SU-DHL-6 (cell line): ENCODE data around the gene FBXL16.

ENCODE experiments used
- H2AFZ ChIP-seq: fragments of 200-600 bp; sonication (generic); 2 replicates; pipeline ENCODE4 v1.6.1; 2014; ENCODE audit warnings: low read depth, mild to moderate bottlenecking, moderate library complexity, mixed read lengths, antibody characterized with exemption, low read length; ENCODE audit not compliant: severe bottlenecking
- H3F3A ChIP-seq: fragments of 200-600 bp; shearing (Covaris generic); 2 replicates; pipeline ENCODE4 v1.6.0; 2016; ENCODE audit warnings: antibody characterized with exemption, mild to moderate bottlenecking; ENCODE audit not compliant: insufficient read depth
- H3K27ac ChIP-seq: fragments of 200-600 bp; sonication (generic); 2 replicates; pipeline ENCODE4 v1.5.1; 2016; ENCODE audit warnings: low read depth, mild to moderate bottlenecking, low read length, moderate library complexity, mixed read lengths
- H3K27me3 ChIP-seq: fragments of 200-600 bp; sonication (generic), shearing (Covaris generic); 2 replicates; pipeline ENCODE4 v1.6.0; 2014; ENCODE audit warnings: mild to moderate bottlenecking, low read length
- H3K36me3 ChIP-seq: fragments of 200-600 bp; sonication (generic); 2 replicates; pipeline ENCODE4 v1.6.1; 2014; ENCODE audit warnings: mild to moderate bottlenecking, low read length, mixed read lengths
- H3K4me2 ChIP-seq: fragments of 300-600, 200-600 bp; shearing (Covaris generic), sonication (generic); 2 replicates; pipeline ENCODE4 v1.6.0; 2014; ENCODE audit warnings: low read length, low read depth, mild to moderate bottlenecking; ENCODE audit not compliant: poor library complexity, severe bottlenecking
- H3K4me3 ChIP-seq: fragments of 200-600 bp; sonication (generic); 2 replicates; pipeline ENCODE4 v1.5.1; 2014; ENCODE audit warnings: antibody characterized with exemption, low read length, mild to moderate bottlenecking, mixed read lengths; ENCODE audit not compliant: insufficient read depth, poor library complexity, severe bottlenecking
- H3K79me2 ChIP-seq: fragments of 200-600 bp; sonication (generic); 2 replicates; pipeline ENCODE4 v1.6.1; 2014; ENCODE audit warnings: mild to moderate bottlenecking, low read length, moderate library complexity; ENCODE audit not compliant: insufficient read depth
- H3K9ac ChIP-seq: fragments of 200-600 bp; sonication (generic); 2 replicates; pipeline ENCODE4 v1.7.0; 2014; ENCODE audit warnings: mild to moderate bottlenecking, low read length
- H3K9me2 ChIP-seq: fragments of 200-600 bp; sonication (generic); replicated peaks from 2 replicates; pipeline ENCODE4 v1.6.1; 2014; ENCODE audit warnings: low read length; ENCODE audit not compliant: insufficient read depth
- H3K9me3 ChIP-seq: fragments of 200-600 bp; sonication (generic); 2 replicates; pipeline ENCODE4 v1.6.1; 2014; ENCODE audit warnings: low read length, mixed read lengths; ENCODE audit not compliant: insufficient read depth
- H4K20me1 ChIP-seq: fragments of 200-600 bp; sonication (generic); 2 replicates; pipeline ENCODE4 v1.6.1; 2014; ENCODE audit warnings: low read depth, mild to moderate bottlenecking, antibody characterized with exemption, low read length, moderate library complexity, mixed read lengths
- EZH2phosphoT487 ChIP-seq: fragments of 200-600 bp; sonication (generic), shearing (Covaris generic); conservative IDR thresholded peaks from 2 replicates; pipeline ENCODE4 v1.6.1; 2018; ENCODE audit warnings: mild to moderate bottlenecking, antibody characterized with exemption, low read length, moderate library complexity, mixed read lengths
- TF ChIP-seq, protein P1 (sequence below): fragments of 200-600 bp; sonication (generic); IDR thresholded peaks from one replicate; pipeline ENCODE4 v1.5.1; 2017; ENCODE audit warnings: antibody characterized with exemption, mild to moderate bottlenecking, low read length, moderate library complexity; ENCODE audit not compliant: insufficient read depth, poor library complexity, severe bottlenecking

FBXL16 gene

GRCh38 chr16:694187-694862, 11.3 kb downstream of the FBXL16 start:
- H3K27ac ChIP-seq: no peak overlapping the region
- H3K9ac ChIP-seq: no peak overlapping the region
- H3K79me2 ChIP-seq: no peaks in the 10 kb centered on the region
- no peaks in the 10 kb centered on the region for H3K36me3 ChIP-seq
- TF ChIP-seq, protein P1, sequence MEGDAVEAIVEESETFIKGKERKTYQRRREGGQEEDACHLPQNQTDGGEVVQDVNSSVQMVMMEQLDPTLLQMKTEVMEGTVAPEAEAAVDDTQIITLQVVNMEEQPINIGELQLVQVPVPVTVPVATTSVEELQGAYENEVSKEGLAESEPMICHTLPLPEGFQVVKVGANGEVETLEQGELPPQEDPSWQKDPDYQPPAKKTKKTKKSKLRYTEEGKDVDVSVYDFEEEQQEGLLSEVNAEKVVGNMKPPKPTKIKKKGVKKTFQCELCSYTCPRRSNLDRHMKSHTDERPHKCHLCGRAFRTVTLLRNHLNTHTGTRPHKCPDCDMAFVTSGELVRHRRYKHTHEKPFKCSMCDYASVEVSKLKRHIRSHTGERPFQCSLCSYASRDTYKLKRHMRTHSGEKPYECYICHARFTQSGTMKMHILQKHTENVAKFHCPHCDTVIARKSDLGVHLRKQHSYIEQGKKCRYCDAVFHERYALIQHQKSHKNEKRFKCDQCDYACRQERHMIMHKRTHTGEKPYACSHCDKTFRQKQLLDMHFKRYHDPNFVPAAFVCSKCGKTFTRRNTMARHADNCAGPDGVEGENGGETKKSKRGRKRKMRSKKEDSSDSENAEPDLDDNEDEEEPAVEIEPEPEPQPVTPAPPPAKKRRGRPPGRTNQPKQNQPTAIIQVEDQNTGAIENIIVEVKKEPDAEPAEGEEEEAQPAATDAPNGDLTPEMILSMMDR: no peak
- no peak for TF ChIP-seq EZH2phosphoT487
- no peaks in the 10 kb centered on the region for H3K27me3 ChIP-seq
- H3F3A ChIP-seq: 0 out of 2 replicates have a peak, but pooled peaks cover 3% of the 10 kb centered on the region
- no peaks in the 10 kb centered on the region for H3K9me3 ChIP-seq
- H2AFZ ChIP-seq: no peak overlapping the region
- H3K4me2 ChIP-seq: peak overlapping the region; percentile 37
- H3K4me3 ChIP-seq: no peak overlapping the region
- H3K9me2 ChIP-seq: no peaks in the 10 kb centered on the region
- no peaks in the 10 kb centered on the region for H4K20me1 ChIP-seq

DNA sequence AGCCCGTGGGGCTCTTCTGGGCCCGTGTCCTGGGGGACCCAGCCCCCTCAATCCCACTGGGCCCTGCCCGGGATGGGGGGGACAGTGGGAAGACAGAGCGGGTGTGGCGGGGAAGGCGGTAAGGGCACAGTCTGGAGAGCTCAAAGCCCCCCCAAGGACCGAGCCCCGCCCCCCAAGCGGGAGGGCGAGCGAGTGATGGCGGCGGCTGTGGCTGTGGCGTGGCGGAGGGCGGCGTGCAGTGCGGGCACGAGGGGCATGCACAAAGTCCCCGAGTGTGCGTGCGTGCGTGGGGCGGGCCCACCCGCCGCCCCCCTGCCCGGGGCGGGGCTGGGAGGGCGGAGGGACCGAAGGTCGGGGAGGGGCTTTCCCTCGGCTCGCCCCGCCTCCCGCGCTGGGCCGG, 11.8 kb downstream of the FBXL16 start:
- TF ChIP-seq, protein P1: no peak
- no peak for TF ChIP-seq EZH2phosphoT487
- Histone ChIP-seq H3K79me2 (no peaks in the 10 kb centered on the region), H2AFZ (no peak overlapping the region), H3K9me2 (no peaks in the 10 kb centered on the region), H3K27me3 (no peaks in the 10 kb centered on the region), H3K27ac (no peak overlapping the region), H4K20me1 (no peaks in the 10 kb centered on the region), H3K4me2 (no peak overlapping the region), H3K9me3 (no peaks in the 10 kb centered on the region), H3F3A (0 out of 2 replicates have a peak, but pooled peaks cover 3% of the 10 kb centered on the region), H3K4me3 (no peak overlapping the region), H3K36me3 (no peaks in the 10 kb centered on the region), H3K9ac (no peak overlapping the region)

- Histone ChIP-seq H3K27ac (no peak overlapping the region), H3K4me3 (no peak overlapping the region), H3K4me2 (no peak overlapping the region), H3F3A (0 out of 2 replicates have a peak, but pooled peaks cover 3% of the 10 kb centered on the region), H2AFZ (no peak overlapping the region), H3K27me3 (no peaks in the 10 kb centered on the region), H3K9me3 (no peaks in the 10 kb centered on the region), H3K36me3 (no peaks in the 10 kb centered on the region), H3K9ac (no peak overlapping the region), H3K79me2 (no peaks in the 10 kb centered on the region), H4K20me1 (no peaks in the 10 kb centered on the region), H3K9me2 (no peaks in the 10 kb centered on the region)
- TF ChIP-seq EZH2phosphoT487: no peak
- TF ChIP-seq, protein P1: no peak
Observed at GRCh38 chr16:693364-693763, 12.2 kb downstream of the FBXL16 start.
